WTC11 (cell line): Measurements from ENCODE around the gene KCNMA1. TPM values are rescaled to one million over a fixed set of nuclear protein-coding genes. Genes with fewer than 3 reads are reported as not detected.

Experiments
- ATAC-seq: fragments of 200-7000 bp; cut with Tn5 transposase; 2 replicates; pipeline ENCODE4 v1.10.0; 2021; ENCODE audit warnings: mild to moderate bottlenecking, moderate library complexity
- CTCF ChIA-PET: fragments of 300-600 bp; sonication (Branson Sonifier 250); formaldehyde crosslinking; loops from one replicate; lab custom pipeline; 2021; ENCODE audit warnings: antibody characterized with exemption; lab: Charles Lee
- POLR2A ChIA-PET: fragments of 350-600 bp; sonication (Branson Sonifier 250); formaldehyde crosslinking; loops from one replicate; lab custom pipeline; 2021; ENCODE audit warnings: antibody characterized with exemption; lab: Charles Lee
- DNase-seq: peaks from one replicate; pipeline ENCODE4 v3.0.0; 2021; ENCODE audit warnings: low spot score
- H3K27ac Mint-ChIP-seq: 2 replicates; pipeline ENCODE4 v1.8.0; 2021; ENCODE audit warnings: mixed read lengths
- H3K27me3 Mint-ChIP-seq: 2 replicates; pipeline ENCODE4 v1.8.0; 2021; ENCODE audit warnings: low read depth, mild to moderate bottlenecking, moderate library complexity, mixed read lengths
- H3K36me3 Mint-ChIP-seq: 2 replicates; pipeline ENCODE4 v1.8.0; 2021; ENCODE audit warnings: mixed read lengths
- H3K4me1 Mint-ChIP-seq: 2 replicates; pipeline ENCODE4 v1.8.0; 2022; ENCODE audit warnings: mixed read lengths
- H3K4me3 Mint-ChIP-seq: 2 replicates; pipeline ENCODE4 v1.8.0; 2021; ENCODE audit warnings: mild to moderate bottlenecking, moderate library complexity, mixed read lengths
- H3K9me3 Mint-ChIP-seq: 2 replicates; pipeline ENCODE4 v1.8.0; 2021; ENCODE audit warnings: mixed read lengths
- ATF1 ChIP-seq: sonication (generic); formaldehyde crosslinking; IDR thresholded peaks from 2 replicates; pipeline ENCODE4 v1.8.1; 2023; ENCODE audit warnings: mild to moderate bottlenecking, moderate library complexity, missing genetic modification reagents
- E2F5 ChIP-seq: sonication (generic); formaldehyde crosslinking; IDR thresholded peaks from 2 replicates; pipeline ENCODE4 v1.8.1; 2022; ENCODE audit warnings: mild to moderate bottlenecking, moderate library complexity, missing genetic modification reagents
- ELF4 ChIP-seq: sonication (generic); formaldehyde crosslinking; IDR thresholded peaks from 2 replicates; pipeline ENCODE4 v1.8.1; 2022; ENCODE audit warnings: low read depth, mild to moderate bottlenecking, moderate library complexity, missing genetic modification reagents
- FOXJ3 ChIP-seq: sonication (generic); formaldehyde crosslinking; IDR thresholded peaks from 2 replicates; pipeline ENCODE4 v1.9.0; 2021; ENCODE audit warnings: missing genetic modification reagents, mild to moderate bottlenecking, borderline replicate concordance
- FOXK1 ChIP-seq: sonication (generic); formaldehyde crosslinking; IDR thresholded peaks from 2 replicates; pipeline ENCODE4 v1.8.0; 2022; ENCODE audit warnings: mild to moderate bottlenecking, moderate library complexity, missing genetic modification reagents
- FOXP4 ChIP-seq: sonication (generic); formaldehyde crosslinking; IDR thresholded peaks from 2 replicates; pipeline ENCODE4 v1.8.0; 2022; ENCODE audit warnings: mild to moderate bottlenecking, missing genetic modification reagents
- MXD4 ChIP-seq: fragments of 250-450 bp; sonication (Bioruptor Pico); IDR thresholded peaks from 2 replicates; pipeline ENCODE4 v1.8.0; 2021; ENCODE audit warnings: mild to moderate bottlenecking, moderate library complexity, borderline replicate concordance
- MYBL2 ChIP-seq: sonication (generic); formaldehyde crosslinking; IDR thresholded peaks from 2 replicates; pipeline ENCODE4 v1.8.1; 2023; ENCODE audit warnings: mild to moderate bottlenecking, moderate library complexity, missing genetic modification reagents
- OVOL2 ChIP-seq: fragments of 250-450 bp; sonication (Bioruptor Pico); IDR thresholded peaks from 2 replicates; pipeline ENCODE4 v1.9.0; 2021; ENCODE audit warnings: mild to moderate bottlenecking, borderline replicate concordance
- SOX15 ChIP-seq: fragments of 250-450 bp; sonication (Bioruptor Pico); IDR thresholded peaks from 2 replicates; pipeline ENCODE4 v1.9.0; 2021; ENCODE audit warnings: mild to moderate bottlenecking
- ZBTB21 ChIP-seq: sonication (generic); formaldehyde crosslinking; IDR thresholded peaks from 2 replicates; pipeline ENCODE4 v1.8.1; 2023; ENCODE audit warnings: mild to moderate bottlenecking, missing genetic modification reagents, borderline replicate concordance
- ZMAT4 ChIP-seq: fragments of 250-450 bp; sonication (Bioruptor Pico); IDR thresholded peaks from 2 replicates; pipeline ENCODE4 v1.9.0; 2021; ENCODE audit warnings: mild to moderate bottlenecking
- ZNF263 ChIP-seq: sonication (generic); formaldehyde crosslinking; IDR thresholded peaks from 2 replicates; pipeline ENCODE4 v1.8.1; 2022; ENCODE audit warnings: low read depth, mild to moderate bottlenecking, moderate library complexity, missing genetic modification reagents
- ZNF425 ChIP-seq: fragments of 250-450 bp; sonication (Bioruptor Pico); conservative IDR thresholded peaks from 2 replicates; pipeline ENCODE4 v1.9.0; 2021; ENCODE audit warnings: mild to moderate bottlenecking
- ZNF512 ChIP-seq: sonication (generic); formaldehyde crosslinking; IDR thresholded peaks from 2 replicates; pipeline ENCODE4 v1.8.1; 2022; ENCODE audit warnings: missing genetic modification reagents, borderline replicate concordance
- ZNF532 ChIP-seq: fragments of 250-450 bp; sonication (Bioruptor Pico); IDR thresholded peaks from 2 replicates; pipeline ENCODE4 v1.9.0; 2021; ENCODE audit warnings: mild to moderate bottlenecking, borderline replicate concordance
- total RNA-seq: library from RNA; stranded (reverse); gene quantifications from 3 replicates; pipeline ENCODE4 v1.2.3, GENCODE V29; 2021

Gene KCNMA1
- total RNA-seq, 1 experiment from 2014 or later: 7.3 TPM

- no peak for TF ChIP-seq ZNF512
- no peak for TF ChIP-seq ZNF263 (CRISPR knock-in tag)
- TF ChIP-seq OVOL2: no peak
- no peak for TF ChIP-seq ZNF532
- TF ChIP-seq ZNF425 (CRISPR knock-in tag): no peak
- TF ChIP-seq FOXJ3 (CRISPR knock-in tag): no peak
- TF ChIP-seq E2F5 (CRISPR knock-in tag): no peak
- no peak for TF ChIP-seq MXD4 (CRISPR knock-in tag)
- TF ChIP-seq ZBTB21: no peak
- TF ChIP-seq ATF1 (CRISPR knock-in tag): no peak
- no peak for TF ChIP-seq MYBL2
- TF ChIP-seq, all 79 proteins: peak for 0
Observed at GRCh38 chr10:77116904-77117303, 520.7 kb downstream of the KCNMA1 start (continued).

GRCh38 chr10:77114181-77114821, 523.3 kb downstream of the KCNMA1 start:
- Mint-ChIP-seq H3K4me1 (peaks cover 73% of the 10 kb centered on the region), H3K27ac (peak overlapping the region; percentile 24), H3K4me3 (peak overlapping the region; percentile 29), H3K36me3 (no peaks in the 10 kb centered on the region)
- no peak for DNase-seq
- TF ChIP-seq ELF4 (CRISPR knock-in tag) (no peak), FOXK1 (CRISPR knock-in tag) (peak; percentile 51; the same call in 1 of the 2 replicates), FOXP4 (CRISPR knock-in tag) (peak; percentile 58; the same call in 1 of the 2 replicates), ZMAT4 (peak; percentile 76; the same call in 1 of the 2 replicates), SOX15 (CRISPR knock-in tag) (no peak)
- TF ChIP-seq, all 79 proteins: peak for 3
- ChIA-PET CTCF (interaction anchor here (0.6 to 1.7 kb wide), 6 partner anchors 31 to 810 kb away, joined by 3 to 5 read pairs (median 3); no protein-coding TSS in a partner anchor), POLR2A (no interaction called here)
- Mint-ChIP-seq H3K9me3 (no peaks in the 10 kb centered on the region), H3K27me3 (peaks cover 54% of the 10 kb centered on the region)
- ATAC-seq: peak; percentile 74
